IgD-negative memory B cell (primary cell): ENCODE data around the gene HOXC13. TPM values are rescaled to one million over a fixed set of nuclear protein-coding genes. Genes with fewer than 3 reads are reported as not detected.

Source experiments
- H3K27ac Mint-ChIP-seq, 3 donors: one replicate each; pipeline ENCODE4 v1.8.0; 2020 to 2022; ENCODE audit warnings: mild to moderate bottlenecking in 3 of 3, mixed read lengths in 3 of 3, moderate library complexity in 1 of 3
- H3K27me3 Mint-ChIP-seq: one replicate; pipeline ENCODE4 v1.8.0; 2021; ENCODE audit warnings: mixed read lengths
- H3K36me3 Mint-ChIP-seq: one replicate; pipeline ENCODE4 v1.8.0; 2020; ENCODE audit warnings: mild to moderate bottlenecking, mixed read lengths
- H3K4me1 Mint-ChIP-seq, 3 donors: one replicate each; pipeline ENCODE4 v1.8.0; 2020 to 2022; ENCODE audit warnings: mixed read lengths in 3 of 3, mild to moderate bottlenecking in 1 of 3
- H3K4me3 Mint-ChIP-seq, 4 donors: one replicate each; pipeline ENCODE4 v1.8.0; 2020 to 2022; ENCODE audit warnings: mild to moderate bottlenecking in 4 of 4, mixed read lengths in 4 of 4, moderate library complexity in 3 of 4
- H3K9me3 Mint-ChIP-seq, 3 donors: one replicate each; pipeline ENCODE4 v1.8.0; 2020 to 2021; ENCODE audit warnings: mixed read lengths in 3 of 3, mild to moderate bottlenecking in 1 of 3
- polyA plus RNA-seq: library from polyadenylated mRNA; unstranded; fragments of 300-500 nt; fragmentation: Illumina TruSeq; gene quantifications from one replicate; pipeline ENCODE4 v1.2.3, GENCODE V29; 2021

The HOXC13 gene
- polyA plus RNA-seq: not detected

GRCh38 chr12:53938326-53939140 is at the start of gene HOXC13:
HOXC13 (plus strand) TSS chr12:53938831; CDS start chr12:53938907, 76 bp downstream.
- Mint-ChIP-seq H3K9me3 (peaks cover 0 to 2% (median 1%) of the 10 kb centered on the region in 3 donors), H3K36me3 (no peaks in the 10 kb centered on the region), H3K4me1 (peaks cover 12 to 26% (median 13%) of the 10 kb centered on the region in 3 donors), H3K4me3 (peak within 1 kb of the TSS in 3 of 4 donors; percentile 28 to 68 (median 60)), H3K27ac (peak within 1 kb of the TSS; percentile 62 to 95 (median 76)), H3K27me3 (peaks cover 59% of the 10 kb centered on the region)

GRCh38 chr12:53890081-53890480 is 48.5 kb upstream of the HOXC13 start:
- H3K4me1 Mint-ChIP-seq: no peaks in the 10 kb centered on the region
- no peak overlapping the region for H3K4me3 Mint-ChIP-seq
- peaks cover 3% of the 10 kb centered on the region for H3K27me3 Mint-ChIP-seq
- H3K27ac Mint-ChIP-seq: no peak overlapping the region
- peaks cover 2% of the 10 kb centered on the region for H3K36me3 Mint-ChIP-seq
- H3K9me3 Mint-ChIP-seq: no peaks in the 10 kb centered on the region

- Mint-ChIP-seq H3K4me3 (no peak overlapping the region), H3K36me3 (peaks cover 2% of the 10 kb centered on the region), H3K4me1 (no peaks in the 10 kb centered on the region), H3K27ac (no peak overlapping the region), H3K9me3 (no peaks in the 10 kb centered on the region), H3K27me3 (peaks cover 7% of the 10 kb centered on the region)
These were observed 45.8 kb upstream of the HOXC13 start for GRCh38 chr12:53892762-53893395.

- H3K27me3 Mint-ChIP-seq: peaks cover 25% of the 10 kb centered on the region
- H3K27ac Mint-ChIP-seq: no peak overlapping the region
- no peak overlapping the region for H3K4me3 Mint-ChIP-seq
- no peaks in the 10 kb centered on the region for H3K4me1 Mint-ChIP-seq
- no peaks in the 10 kb centered on the region for H3K36me3 Mint-ChIP-seq
- peaks cover 0 to 2% (median 0%) of the 10 kb centered on the region in 3 donors for H3K9me3 Mint-ChIP-seq
These were observed 39.4 kb upstream of the HOXC13 start for GRCh38 chr12:53899230-53899629.

GRCh38 chr12:53907103-53907502 is 31.5 kb upstream of the HOXC13 start:
- Mint-ChIP-seq H3K4me1 (no peaks in the 10 kb centered on the region), H3K9me3 (no peaks in the 10 kb centered on the region), H3K36me3 (no peaks in the 10 kb centered on the region), H3K4me3 (no peak overlapping the region), H3K27ac (no peak overlapping the region), H3K27me3 (peaks cover 4% of the 10 kb centered on the region)

GRCh38 chr12:53916788-53917655 is 21.6 kb upstream of the HOXC13 start:
- no peaks in the 10 kb centered on the region for H3K4me1 Mint-ChIP-seq
- H3K27me3 Mint-ChIP-seq: peaks cover 36% of the 10 kb centered on the region
- no peak overlapping the region for H3K4me3 Mint-ChIP-seq
- peaks cover 0 to 4% (median 0%) of the 10 kb centered on the region in 3 donors for H3K9me3 Mint-ChIP-seq
- H3K36me3 Mint-ChIP-seq: peaks cover 2% of the 10 kb centered on the region
- H3K27ac Mint-ChIP-seq: no peak overlapping the region

- Mint-ChIP-seq H3K27me3 (peaks cover 75% of the 10 kb centered on the region), H3K4me3 (no peak overlapping the region), H3K4me1 (peaks cover 0 to 2% (median 0%) of the 10 kb centered on the region in 3 donors), H3K27ac (peak overlapping the region in 2 of 3 donors; percentile 19 to 22), H3K9me3 (peaks cover 0 to 4% (median 0%) of the 10 kb centered on the region in 3 donors), H3K36me3 (peaks cover 2% of the 10 kb centered on the region)
These were observed 13.9 kb upstream of the HOXC13 start for GRCh38 chr12:53924521-53925405.

GRCh38 chr12:53927220-53928029 is 11.2 kb upstream of the HOXC13 start:
- Mint-ChIP-seq H3K27me3 (peaks cover 81% of the 10 kb centered on the region), H3K4me1 (peaks cover 0 to 2% (median 0%) of the 10 kb centered on the region in 3 donors), H3K4me3 (peak overlapping the region in 1 of 4 donors; percentile 10), H3K36me3 (no peaks in the 10 kb centered on the region), H3K9me3 (peaks cover 0 to 2% (median 0%) of the 10 kb centered on the region in 3 donors), H3K27ac (peak overlapping the region in 2 of 3 donors; percentile 40 to 74)

GRCh38 chr12:53928054-53928835 is 10.4 kb upstream of the HOXC13 start:
- Mint-ChIP-seq H3K9me3 (peaks cover 0 to 2% (median 0%) of the 10 kb centered on the region in 3 donors), H3K4me1 (peaks cover 0 to 2% (median 0%) of the 10 kb centered on the region in 3 donors), H3K36me3 (no peaks in the 10 kb centered on the region), H3K4me3 (peak overlapping the region in 2 of 4 donors; percentile 50 to 67), H3K27me3 (peaks cover 82% of the 10 kb centered on the region), H3K27ac (peak overlapping the region in 1 of 3 donors; percentile 50)

- H3K9me3 Mint-ChIP-seq: peaks cover 0 to 2% (median 0%) of the 10 kb centered on the region in 3 donors
- peak overlapping the region in 1 of 4 donors; percentile 3 for H3K4me3 Mint-ChIP-seq
- H3K27me3 Mint-ChIP-seq: peaks cover 74% of the 10 kb centered on the region
- H3K27ac Mint-ChIP-seq: peak overlapping the region in 1 of 3 donors; percentile 22
- no peaks in the 10 kb centered on the region for H3K36me3 Mint-ChIP-seq
- peaks cover 0 to 2% (median 0%) of the 10 kb centered on the region in 3 donors for H3K4me1 Mint-ChIP-seq
These were observed 9.1 kb upstream of the HOXC13 start for GRCh38 chr12:53929527-53929926.

GRCh38 chr12:53930591-53931255 is 7.9 kb upstream of the HOXC13 start:
- no peak overlapping the region for H3K4me3 Mint-ChIP-seq
- peaks cover 0 to 2% (median 0%) of the 10 kb centered on the region in 3 donors for H3K9me3 Mint-ChIP-seq
- H3K36me3 Mint-ChIP-seq: no peaks in the 10 kb centered on the region
- peak overlapping the region; percentile 9 to 62 (median 36) for H3K27ac Mint-ChIP-seq
- H3K27me3 Mint-ChIP-seq: peaks cover 72% of the 10 kb centered on the region
- peaks cover 6 to 10% (median 8%) of the 10 kb centered on the region in 3 donors for H3K4me1 Mint-ChIP-seq
